ENCODE data around the gene OLA1.
A peak's percentile ranks its signal among the peaks of the same experiment; 100 is the strongest.

OLA1 gene

DNA sequence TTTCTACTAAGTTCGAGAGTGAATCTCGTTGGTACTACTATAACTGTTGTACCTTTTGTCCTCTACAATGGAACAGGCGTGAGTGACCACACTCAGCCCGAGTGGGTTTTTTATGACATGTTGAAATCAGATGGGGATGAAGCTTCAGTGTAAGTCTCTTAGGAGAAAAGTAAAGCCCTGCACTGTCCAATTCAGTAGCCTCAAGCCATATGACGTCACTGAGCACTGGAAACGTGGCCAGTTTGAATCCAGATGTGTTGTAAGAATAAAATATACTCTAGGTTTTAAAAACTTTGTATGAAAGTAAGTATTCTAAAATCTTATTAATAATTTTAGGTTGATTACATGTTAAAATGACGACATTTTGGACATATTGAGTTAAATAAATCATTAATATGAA lies 181.5 kb downstream of the OLA1 start:
- DNase-seq = no peak

- no peak for DNase-seq
Measured at GRCh38 chr2:174063492-174064092, 184.7 kb downstream of the OLA1 start.

DNA sequence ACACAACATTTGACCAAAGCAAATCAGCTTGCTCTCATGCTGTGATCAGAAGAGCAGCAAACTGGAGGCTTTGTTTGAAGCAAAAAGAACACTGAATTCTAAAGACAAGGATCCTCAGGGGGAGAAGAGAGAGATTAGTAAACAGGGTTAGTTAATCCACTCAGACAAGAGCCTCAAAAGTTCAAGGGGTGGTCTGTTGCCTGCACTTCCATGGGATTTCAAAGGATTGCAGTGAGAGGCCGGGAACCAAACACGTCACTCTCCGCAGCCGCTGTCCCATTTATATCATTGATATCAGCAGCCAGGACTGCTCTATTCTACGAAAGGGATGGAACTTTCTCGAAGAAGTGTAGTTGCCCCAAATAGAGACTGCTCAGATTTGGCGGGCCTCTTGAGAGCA lies 185.4 kb downstream of the OLA1 start:
- no peak for DNase-seq

DNA sequence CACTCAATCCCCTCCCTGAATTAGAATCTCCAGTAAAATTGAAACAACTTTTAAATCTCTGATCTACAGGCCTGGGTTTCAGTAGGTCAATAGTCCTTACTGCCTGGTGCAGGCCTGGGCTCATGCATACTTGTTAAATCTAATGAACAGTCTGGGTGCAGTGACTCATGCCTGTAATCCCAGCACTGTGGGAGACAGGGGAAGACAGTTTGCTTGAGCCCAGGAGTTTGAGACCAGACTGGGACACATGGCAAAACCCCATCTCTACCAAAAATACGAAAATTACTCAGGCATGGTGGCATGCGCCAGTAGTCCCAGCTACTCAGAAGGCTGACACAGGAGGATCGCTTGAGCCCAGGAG lies 188.5 kb downstream of the OLA1 start:
- DNase-seq = no peak

- DNase-seq = no peak
Measured at GRCh38 chr2:174059178-174059883, 189.0 kb downstream of the OLA1 start.

- no peak for DNase-seq
Measured at GRCh38 chr2:174058456-174058855, 189.9 kb downstream of the OLA1 start.

GRCh38 chr2:174058026-174058425 lies 190.3 kb downstream of the OLA1 start:
- DNase-seq = no peak

DNA sequence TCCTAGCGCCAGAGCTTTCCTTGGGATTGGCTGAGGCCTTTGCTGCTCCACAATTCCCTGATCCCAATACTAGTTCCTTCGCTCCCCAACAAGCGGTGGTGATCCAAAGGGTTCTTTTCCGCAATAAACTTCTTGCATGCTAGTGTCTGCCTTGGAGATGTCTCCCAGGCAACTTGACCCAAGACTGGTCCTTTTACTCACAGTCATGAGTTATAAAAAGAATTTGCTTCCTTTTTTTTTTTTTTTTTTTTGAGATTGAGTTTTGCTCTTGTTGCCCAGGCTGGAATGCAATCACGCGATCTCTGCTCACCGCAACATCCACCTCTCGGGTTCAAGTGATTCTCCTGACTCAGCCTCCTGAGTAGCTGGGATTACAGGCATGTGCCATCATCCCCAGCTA lies 193.4 kb downstream of the OLA1 start:
- DNase-seq = no peak

GRCh38 chr2:174053355-174054151 lies 194.8 kb downstream of the OLA1 start:
- no peak for DNase-seq

- DNase-seq = no peak
Measured at GRCh38 chr2:174052584-174052976, 195.8 kb downstream of the OLA1 start.

DNA sequence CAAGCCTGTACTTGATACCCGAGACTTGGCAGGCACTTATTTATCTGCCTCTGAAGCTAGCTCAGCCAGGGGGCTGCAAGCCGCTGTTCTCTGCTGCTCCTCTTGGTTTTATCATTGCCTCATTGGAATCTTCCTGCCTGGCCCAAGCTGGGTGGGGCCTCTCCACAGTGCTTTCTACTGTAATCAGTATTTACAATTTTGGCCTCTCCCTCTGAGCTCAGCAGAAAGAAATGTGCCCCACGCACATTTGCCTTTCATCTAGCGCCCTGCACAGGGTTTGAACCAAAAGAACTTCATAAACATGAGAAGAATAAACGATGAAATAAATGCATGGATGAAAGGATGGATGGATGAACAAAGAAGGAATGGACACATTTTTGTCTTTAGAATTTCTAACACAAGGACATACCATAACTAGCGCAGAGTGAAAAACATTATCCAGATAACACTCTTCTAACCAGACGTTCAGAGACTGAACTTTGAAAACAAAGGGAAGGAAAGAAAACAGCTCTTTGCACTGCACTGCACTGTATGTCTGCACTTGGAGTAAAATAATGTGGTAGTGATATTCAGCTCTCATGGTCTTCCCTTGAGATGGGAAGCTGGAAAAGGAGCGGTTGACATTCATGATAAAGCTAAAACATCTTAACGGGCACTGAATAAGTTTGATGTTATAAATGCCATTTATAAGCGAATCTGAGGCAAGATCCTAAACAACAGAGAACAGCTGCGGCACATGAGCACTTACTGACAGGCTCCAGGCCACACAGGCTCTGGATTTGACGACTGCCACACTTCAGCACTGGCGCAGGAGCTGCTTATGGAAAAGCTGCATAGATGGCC lies 196.4 kb downstream of the OLA1 start:
- no peak for DNase-seq

DNA sequence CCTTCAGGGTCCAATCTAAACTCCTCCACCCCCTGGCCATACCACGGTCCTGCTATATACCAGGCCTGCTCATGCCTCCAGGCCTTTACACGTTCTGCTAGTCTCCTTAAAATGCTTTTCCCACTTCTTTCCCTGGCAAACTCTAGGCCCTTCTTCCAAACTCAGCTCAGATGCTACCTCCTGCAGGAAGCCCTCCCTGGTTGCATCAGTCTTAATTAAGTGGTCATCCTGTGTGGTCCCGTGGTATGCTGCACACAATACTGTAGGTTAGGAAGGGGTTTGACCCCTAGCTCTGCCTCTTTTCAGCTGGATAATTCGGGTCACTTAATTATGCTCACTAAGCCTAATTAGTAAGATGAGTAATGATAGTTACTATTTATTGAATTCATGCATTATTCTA lies 197.3 kb downstream of the OLA1 start:
- no peak for DNase-seq

GRCh38 chr2:174049895-174050294 lies 198.4 kb downstream of the OLA1 start:
- no peak for DNase-seq

- no peak for DNase-seq
Measured at GRCh38 chr2:174048243-174048642, 200.1 kb downstream of the OLA1 start.

GRCh38 chr2:174047746-174048145 lies 200.6 kb downstream of the OLA1 start:
- no peak for DNase-seq

- no peak for DNase-seq
Measured at GRCh38 chr2:174046172-174046571, 202.2 kb downstream of the OLA1 start.

DNA sequence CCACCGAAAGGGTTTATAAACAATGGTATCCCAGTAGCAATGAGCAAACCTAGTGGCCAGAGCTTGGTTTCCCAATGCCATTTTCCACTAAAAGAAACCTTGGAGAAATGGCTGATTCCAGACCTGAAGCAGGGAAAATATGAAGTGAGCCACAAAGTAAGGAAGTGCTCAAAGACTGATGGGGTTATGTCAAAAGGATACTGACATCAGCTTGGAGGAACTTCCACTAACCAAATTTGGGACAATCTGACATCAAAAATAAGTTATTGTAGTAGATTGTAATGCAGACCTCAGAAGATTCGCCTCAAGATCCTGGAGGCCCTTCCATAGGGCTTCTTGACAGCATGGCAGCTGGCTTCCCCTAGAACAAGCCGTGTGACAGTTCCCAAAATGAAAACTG lies 203.8 kb downstream of the OLA1 start:
- DNase-seq = no peak

DNA sequence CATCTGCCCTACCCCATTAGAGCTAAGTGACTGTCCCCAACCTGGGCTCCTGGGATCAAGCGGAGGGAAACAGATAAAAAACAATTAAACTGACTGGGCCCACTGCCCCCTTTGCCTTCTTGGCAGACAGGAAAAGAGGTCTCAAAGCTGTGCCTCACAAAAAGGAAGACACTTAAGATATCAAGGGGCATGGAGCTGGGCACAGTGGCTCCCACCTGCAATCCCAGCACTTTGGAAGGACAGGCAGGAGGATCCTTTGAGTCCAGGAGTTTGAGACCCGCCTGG lies 208.0 kb downstream of the OLA1 start:
- no peak for DNase-seq

GRCh38 chr2:174039551-174040416 lies 208.5 kb downstream of the OLA1 start:
- peak in 52 of 58 donors; percentile 8 to 81 (median 48) for DNase-seq

DNA sequence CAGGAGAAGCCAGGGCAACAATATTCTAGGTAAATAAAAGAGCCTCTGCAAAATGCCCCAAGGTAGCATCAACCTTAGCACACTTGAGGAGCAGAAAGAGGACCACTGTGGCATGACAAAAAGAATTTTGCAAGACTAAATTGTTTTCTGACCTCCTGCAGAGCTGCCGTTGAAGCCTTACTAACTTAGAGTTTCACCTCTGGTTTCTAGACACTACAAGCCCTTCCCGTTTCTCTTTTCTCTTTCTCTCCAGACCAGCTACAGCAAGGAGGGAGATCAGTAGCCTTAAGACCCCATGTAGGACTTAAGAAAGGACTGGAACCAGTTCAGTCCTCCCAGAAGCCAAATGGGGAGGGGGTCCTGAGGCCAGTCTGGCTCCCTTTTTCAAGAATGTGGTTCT lies 209.9 kb downstream of the OLA1 start:
- no peak for DNase-seq

- DNase-seq = no peak
Measured at GRCh38 chr2:174036825-174037224, 211.5 kb downstream of the OLA1 start.
